Activated CD4-positive, alpha-beta T cell treated with anti-CD3 and anti-CD28 coated beads for 36 hours (primary cell): ENCODE data around the gene HTRA2. TPM values are rescaled to one million over a fixed set of nuclear protein-coding genes. Genes with fewer than 3 reads are reported as not detected.

ENCODE experiments used
- ATAC-seq: fragments of 200-7000 bp; cut with Tn5 transposase; one replicate; pipeline ENCODE4 v1.10.0; 2021; ENCODE audit warnings: mild to moderate bottlenecking, moderate library complexity
- CTCF ChIA-PET: fragments of 350-600 bp; sonication (Branson Sonifier 250); formaldehyde crosslinking; loops from one replicate; lab custom pipeline; 2021; ENCODE audit warnings: antibody characterized with exemption; lab: Charles Lee
- POLR2A ChIA-PET: fragments of 350-600 bp; sonication (Branson Sonifier 250); formaldehyde crosslinking; loops from one replicate; lab custom pipeline; 2021; ENCODE audit warnings: antibody characterized with exemption, inconsistent platforms; lab: Charles Lee
- DNase-seq: peaks from one replicate; pipeline ENCODE4 v3.0.0-alpha.2; 2020
- H3K27ac Mint-ChIP-seq: one replicate; pipeline ENCODE4 v1.8.0; 2021; ENCODE audit warnings: mixed read lengths
- H3K27me3 Mint-ChIP-seq: one replicate; pipeline ENCODE4 v1.8.0; 2021; ENCODE audit warnings: mixed read lengths
- H3K36me3 Mint-ChIP-seq: one replicate; pipeline ENCODE4 v1.8.0; 2021; ENCODE audit warnings: low read depth, mixed read lengths
- H3K4me1 Mint-ChIP-seq: one replicate; pipeline ENCODE4 v1.8.0; 2021; ENCODE audit warnings: mixed read lengths
- H3K4me3 Mint-ChIP-seq: one replicate; pipeline ENCODE4 v1.8.0; 2021; ENCODE audit warnings: mild to moderate bottlenecking, moderate library complexity, mixed read lengths
- H3K9me3 Mint-ChIP-seq: one replicate; pipeline ENCODE4 v1.8.0; 2021; ENCODE audit warnings: low read depth, mixed read lengths
- intact Hi-C, 2 experiments: fragments of 100-400 bp; cut with DNase I in 1 of 2; cut with micrococcal nuclease in 1 of 2; formaldehyde crosslinking; loops; one replicate each; pipeline versions ENCODE4 v1.14.2 to v1.15.1; 2022 to 2024; cut with DNase I, micrococcal nuclease
- total RNA-seq, 2 experiments: library from RNA; stranded (reverse); gene quantifications; one replicate each; pipeline ENCODE4 v1.2.3, GENCODE V29; 2021

The HTRA2 gene
- total RNA-seq, 2 experiments from 2014 or later, result 43.5 to 47.7 TPM

DNA sequence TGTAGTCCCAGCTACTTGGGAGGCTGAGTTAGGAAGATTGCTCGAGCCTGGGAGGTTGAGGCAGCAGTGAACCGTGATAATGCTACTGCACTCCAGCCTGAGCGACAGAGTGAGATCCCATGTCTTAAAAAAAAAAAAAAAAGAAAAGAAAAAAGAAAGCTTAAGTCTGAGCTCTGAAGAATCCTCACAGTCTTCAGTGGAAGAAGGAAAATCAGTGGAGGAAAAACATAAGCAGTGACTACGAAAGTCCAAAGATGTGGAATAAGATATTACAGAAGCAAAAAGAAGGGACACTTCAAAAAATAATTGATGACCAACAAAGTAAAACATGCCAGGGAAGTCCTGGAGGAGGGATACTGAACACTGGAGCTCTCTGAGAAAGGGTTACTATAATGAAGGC, 19.5 kb upstream of the HTRA2 start:
- no peaks in the 10 kb centered on the region for H3K9me3 Mint-ChIP-seq
- peaks cover 36% of the 10 kb centered on the region for H3K27me3 Mint-ChIP-seq
- no peak for ATAC-seq
- DNase-seq, result no peak
- peaks cover 15% of the 10 kb centered on the region for H3K36me3 Mint-ChIP-seq
- CTCF ChIA-PET, result interaction anchor here (1.1 to 1.7 kb wide), 4 partner anchors 9 to 27 kb away, joined by 3 to 7 read pairs (median 6); partner anchors contain the start of genes CCDC142 and TTC31
- H3K4me1 Mint-ChIP-seq, result peaks cover 26% of the 10 kb centered on the region
- POLR2A ChIA-PET, result interaction anchor here (0.9 to 1.7 kb wide), 2 partner anchors 16 to 52 kb away, joined by 3 to 5 read pairs; partner anchors contain the start of genes DQX1 and WBP1
- no peak overlapping the region for H3K27ac Mint-ChIP-seq
- intact Hi-C loops, result no loop called here
- no peak overlapping the region for H3K4me3 Mint-ChIP-seq

DNA sequence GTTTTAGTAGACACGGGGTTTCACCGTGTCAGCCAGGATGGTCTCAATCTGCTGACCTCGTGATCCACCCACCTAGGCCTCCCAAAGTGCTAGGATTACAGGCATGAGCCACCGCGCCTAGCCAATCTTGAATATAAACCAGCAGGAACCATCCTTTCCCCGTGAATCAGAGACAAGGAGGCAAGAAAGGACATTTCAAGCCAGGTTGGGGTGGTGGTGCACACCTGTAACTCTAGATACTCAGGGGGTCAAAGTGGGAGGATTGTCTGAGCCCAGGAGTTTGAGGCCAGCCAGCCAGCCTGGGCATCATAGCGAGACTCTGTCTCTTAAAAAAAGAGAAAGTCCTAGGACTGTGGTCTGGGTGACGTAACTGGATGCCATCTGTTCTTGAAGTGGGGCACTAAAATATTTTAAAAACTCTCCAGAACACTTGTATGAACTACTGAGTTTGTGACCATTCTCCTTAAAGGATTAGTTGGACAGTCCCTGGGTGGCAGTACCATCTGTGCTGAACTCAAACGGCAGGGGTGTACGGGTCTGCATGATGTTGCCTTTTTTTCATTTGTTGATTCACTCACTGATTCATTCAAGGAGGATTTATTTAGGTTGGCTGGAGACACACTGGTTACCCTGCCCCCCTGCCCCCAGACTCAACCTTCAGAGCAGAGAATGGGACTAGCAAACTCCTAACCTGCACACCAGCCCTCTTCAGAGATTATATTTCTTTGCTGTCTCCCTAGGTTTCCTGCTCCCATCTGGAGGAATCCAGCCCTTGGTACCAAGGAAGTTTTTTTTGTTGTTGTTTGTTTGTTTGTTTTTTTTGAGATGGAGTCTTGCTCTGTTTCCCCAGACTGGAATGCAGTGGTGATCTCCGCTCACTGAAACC, 18.4 kb upstream of the HTRA2 start:
- ATAC-seq (no peak), DNase-seq (no peak)
- no peak overlapping the region for H3K4me3 Mint-ChIP-seq
- peaks cover 7% of the 10 kb centered on the region for H3K36me3 Mint-ChIP-seq
- H3K27me3 Mint-ChIP-seq, result peaks cover 41% of the 10 kb centered on the region
- ChIA-PET CTCF (interaction anchor here (1.1 to 1.7 kb wide), 3 partner anchors 8 to 11 kb away, joined by 3 to 7 read pairs (median 6); no protein-coding TSS in a partner anchor), POLR2A (no interaction called here)
- H3K4me1 Mint-ChIP-seq, result peaks cover 26% of the 10 kb centered on the region
- intact Hi-C loops, result no loop called here
- no peaks in the 10 kb centered on the region for H3K9me3 Mint-ChIP-seq
- no peak overlapping the region for H3K27ac Mint-ChIP-seq

DNA sequence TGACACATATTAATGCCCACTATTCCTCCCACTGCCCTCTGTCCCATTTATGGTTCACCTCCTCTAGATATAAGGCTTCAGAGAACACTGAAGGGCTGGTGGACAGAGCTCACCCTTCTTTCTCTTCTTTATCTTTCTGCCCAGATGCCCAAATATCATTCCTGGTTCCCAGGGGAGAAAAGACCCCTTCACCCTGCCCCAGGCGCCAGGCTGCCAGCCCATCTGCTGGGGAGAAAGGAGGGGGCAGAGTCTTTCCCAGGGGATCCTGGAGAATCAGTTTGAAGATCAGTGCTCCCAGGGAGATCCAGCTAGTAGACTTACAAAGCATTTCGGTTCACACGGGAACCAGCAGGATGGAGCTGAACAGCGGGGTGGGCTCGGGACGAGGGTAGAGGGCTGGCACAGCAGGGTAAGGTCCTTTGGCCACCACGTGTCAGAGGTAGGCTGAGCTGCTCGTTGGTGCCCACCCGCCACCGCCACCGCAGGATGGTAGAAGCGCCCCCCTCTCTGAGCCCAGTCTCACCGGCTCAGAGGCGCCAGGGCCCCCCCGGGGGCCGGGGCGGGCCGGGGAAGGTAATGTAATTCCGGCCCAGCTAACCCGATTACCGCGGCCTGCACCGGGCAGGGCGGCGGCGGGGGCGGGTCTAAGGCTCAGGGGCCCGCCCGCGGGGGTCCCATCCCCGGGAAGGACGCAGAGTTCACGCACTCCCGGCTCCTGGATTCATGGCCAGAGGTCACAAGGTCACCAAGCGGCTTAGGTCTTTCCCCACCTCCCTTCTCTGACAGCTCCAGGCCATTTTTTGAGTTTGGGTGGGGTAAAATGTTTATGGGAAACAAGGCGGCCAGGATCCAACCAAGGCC, 16.8 kb upstream of the HTRA2 start:
- ChIA-PET POLR2A (interaction anchor here (0.6 kb wide), 1 partner anchor 46 kb away, joined by 3 read pairs; no protein-coding TSS in a partner anchor), CTCF (interaction anchor here (0.6 to 1.3 kb wide), 4 partner anchors 30 to 474 kb away, joined by 3 to 5 read pairs (median 3); partner anchors contain the start of genes CCDC142 and TTC31)
- H3K27me3 Mint-ChIP-seq, result peaks cover 55% of the 10 kb centered on the region
- peaks cover 8% of the 10 kb centered on the region for H3K36me3 Mint-ChIP-seq
- H3K4me1 Mint-ChIP-seq, result peaks cover 23% of the 10 kb centered on the region
- intact Hi-C loops, result no loop called here
- no peak for ATAC-seq
- no peak overlapping the region for H3K27ac Mint-ChIP-seq
- H3K4me3 Mint-ChIP-seq, result no peak overlapping the region
- DNase-seq, result no peak
- H3K9me3 Mint-ChIP-seq, result no peaks in the 10 kb centered on the region

DNA sequence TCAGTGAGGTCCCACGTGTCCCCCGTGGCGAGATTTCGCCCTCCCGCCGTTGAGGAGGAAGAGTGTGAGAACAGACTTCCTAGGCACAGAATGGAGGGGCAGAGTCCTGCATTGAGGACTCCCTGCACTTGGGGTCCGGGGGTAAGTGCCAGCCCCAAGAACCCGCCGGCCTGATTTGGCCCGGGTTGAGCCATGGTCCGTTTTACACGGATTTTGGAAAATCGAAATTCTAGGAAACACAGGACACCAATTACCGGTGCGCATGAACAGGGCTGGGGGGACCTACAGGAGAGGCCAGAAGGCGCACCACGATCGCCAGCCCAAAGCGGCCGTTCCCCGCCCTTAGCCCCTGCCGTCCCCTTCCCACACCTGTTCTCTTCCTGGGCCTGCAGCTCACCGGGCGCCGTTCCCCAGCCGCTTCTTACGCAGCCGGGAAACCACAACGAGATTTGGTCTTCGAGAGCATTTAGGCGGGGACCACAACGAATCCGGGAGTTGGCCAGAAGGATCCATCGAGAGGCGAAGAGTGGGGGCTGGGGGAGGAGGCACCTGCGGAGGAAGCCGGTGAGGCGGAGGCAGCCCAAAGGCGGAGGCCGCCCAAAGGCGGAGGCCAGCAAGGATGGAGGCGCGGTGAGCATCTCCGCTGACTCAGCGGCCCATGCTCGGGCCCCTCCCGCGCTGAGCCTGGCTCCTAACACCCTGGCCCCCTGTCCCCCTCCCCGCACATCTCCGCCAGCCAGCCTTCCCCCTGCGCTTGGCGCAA, 15.9 kb upstream of the HTRA2 start:
- intact Hi-C loops, result loop anchor here in 1 of 2 experiments (1.0 to 2.0 kb wide), 2 partner anchors 14 to 41 kb away; partner anchors contain the start of genes DOK1 and LBX2
- peak overlapping the region; percentile 25 for H3K4me3 Mint-ChIP-seq
- H3K9me3 Mint-ChIP-seq, result no peaks in the 10 kb centered on the region
- peak; percentile 44 for ATAC-seq
- peaks cover 17% of the 10 kb centered on the region for H3K4me1 Mint-ChIP-seq
- POLR2A ChIA-PET, result interaction anchor here (0.6 kb wide), 1 partner anchor 47 kb away, joined by 3 read pairs; no protein-coding TSS in a partner anchor
- peaks cover 8% of the 10 kb centered on the region for H3K36me3 Mint-ChIP-seq
- no peak overlapping the region for H3K27ac Mint-ChIP-seq
- H3K27me3 Mint-ChIP-seq, result peaks cover 62% of the 10 kb centered on the region
- peak; percentile 66 for DNase-seq
- CTCF ChIA-PET, result interaction anchor here (1.0 to 1.3 kb wide), 3 partner anchors 31 to 101 kb away, joined by 3 to 5 read pairs (median 3); partner anchors contain the start of genes CCDC142 and TTC31

DNA sequence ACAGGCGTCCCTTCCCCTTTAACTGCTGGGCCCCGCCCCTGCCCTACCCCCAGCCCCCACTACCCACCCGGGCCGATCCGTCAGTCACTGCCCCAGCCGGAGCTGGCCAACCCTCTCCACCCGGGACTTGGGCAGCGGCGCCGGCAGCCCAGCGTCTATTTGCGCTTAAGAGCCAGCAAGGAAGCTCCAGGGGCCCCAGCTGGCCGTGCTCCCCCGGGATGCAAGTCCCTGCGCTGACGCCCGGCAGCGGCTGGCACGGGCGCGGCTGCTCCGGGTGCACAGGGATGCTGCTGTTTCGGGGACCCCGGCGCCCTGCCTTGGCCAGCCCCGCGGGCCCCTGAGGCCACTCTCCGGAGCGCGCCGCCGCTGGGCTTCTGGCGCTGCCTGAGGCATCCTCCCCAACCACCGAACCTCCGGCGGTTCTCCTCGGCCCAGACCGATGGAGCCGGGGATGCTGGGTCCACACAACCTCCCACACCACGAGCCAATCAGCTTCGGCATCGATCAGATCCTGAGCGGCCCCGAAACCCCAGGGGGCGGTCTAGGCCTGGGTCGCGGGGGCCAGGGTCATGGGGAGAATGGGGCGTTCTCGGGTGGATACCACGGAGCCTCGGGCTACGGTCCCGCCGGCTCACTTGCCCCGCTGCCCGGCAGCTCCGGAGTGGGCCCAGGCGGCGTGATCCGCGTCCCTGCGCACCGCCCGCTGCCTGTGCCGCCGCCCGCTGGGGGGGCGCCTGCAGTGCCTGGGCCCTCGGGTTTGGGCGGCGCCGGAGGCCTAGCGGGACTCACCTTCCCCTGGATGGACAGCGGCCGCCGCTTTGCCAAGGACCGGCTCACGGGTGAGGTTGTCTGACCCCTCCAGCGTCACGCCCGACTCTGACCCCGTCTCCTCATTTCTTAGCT, 15.1 kb upstream of the HTRA2 start, which contains the start of gene TLX2:
Gene TLX2 (plus strand): TSS at position 83 of the 903 bp plus-strand sequence. CDS start 357 bp downstream, at position 440.
- ATAC-seq (peak; percentile 20), DNase-seq (peak; percentile 43)
- Mint-ChIP-seq H3K4me1 (peaks cover 17% of the 10 kb centered on the region), H3K4me3 (peak within 1 kb of the TSS; percentile 57), H3K27ac (no peak within 1 kb of the TSS), H3K36me3 (peaks cover 8% of the 10 kb centered on the region), H3K27me3 (peaks cover 64% of the 10 kb centered on the region), H3K9me3 (no peaks in the 10 kb centered on the region)
- ChIA-PET POLR2A (interaction anchor here (1.3 kb wide), 1 partner anchor 56 kb away, joined by 4 read pairs; the partner anchor contains the start of gene WBP1), CTCF (interaction anchor here (0.9 to 1.3 kb wide), 4 partner anchors 11 to 75 kb away, joined by 3 read pairs; no protein-coding TSS in a partner anchor)
- intact Hi-C loops, result loop anchor here in 1 of 2 experiments (1.0 to 2.0 kb wide), 2 partner anchors 15 to 40 kb away; partner anchors contain the start of genes DOK1 and LBX2

DNA sequence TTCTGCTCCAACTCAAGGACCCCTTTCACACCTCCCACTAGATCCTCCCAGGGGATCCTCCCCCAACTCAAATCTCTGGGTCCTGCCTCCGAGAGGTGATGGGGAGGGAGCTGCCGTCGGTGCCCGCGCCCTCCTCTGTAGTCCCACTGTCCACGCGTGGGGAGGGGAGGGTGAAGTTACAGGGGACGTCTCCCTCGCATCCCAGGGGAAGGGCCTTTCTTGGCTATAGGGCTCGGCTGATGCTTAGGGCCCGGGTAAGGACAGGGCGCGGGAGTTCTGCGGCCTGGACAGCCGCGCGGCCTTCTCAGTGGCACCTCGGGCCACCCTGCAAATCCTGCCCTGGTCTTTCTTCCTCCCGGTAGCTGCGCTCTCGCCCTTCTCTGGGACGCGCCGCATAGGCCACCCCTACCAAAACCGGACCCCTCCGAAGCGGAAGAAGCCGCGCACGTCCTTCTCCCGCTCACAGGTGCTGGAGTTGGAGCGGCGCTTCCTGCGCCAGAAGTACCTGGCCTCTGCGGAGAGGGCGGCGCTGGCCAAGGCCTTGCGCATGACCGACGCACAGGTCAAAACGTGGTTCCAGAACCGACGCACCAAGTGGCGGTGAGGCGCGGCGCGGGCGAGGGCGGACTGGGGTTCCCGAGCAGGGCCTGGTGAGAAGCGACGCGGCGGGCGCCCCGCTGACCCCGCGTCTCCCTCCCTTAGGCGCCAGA, 14.3 kb upstream of the HTRA2 start:
- H3K27me3 Mint-ChIP-seq, result peaks cover 69% of the 10 kb centered on the region
- H3K9me3 Mint-ChIP-seq, result no peaks in the 10 kb centered on the region
- peak; percentile 35 for DNase-seq
- ATAC-seq, result no peak
- H3K27ac Mint-ChIP-seq, result no peak overlapping the region
- intact Hi-C loops, result loop anchor here in 1 of 2 experiments (2.0 kb wide), 1 partner anchor 39 kb away; the partner anchor contains the start of gene DOK1
- ChIA-PET POLR2A (interaction anchor here (1.1 to 1.6 kb wide), 3 partner anchors 10 to 57 kb away, joined by 3 to 4 read pairs (median 3); partner anchors contain the start of genes AUP1, DQX1, HTRA2 and WBP1), CTCF (interaction anchor here (0.6 to 1.3 kb wide), 4 partner anchors 12 to 1265 kb away, joined by 3 read pairs; no protein-coding TSS in a partner anchor)
- peaks cover 16% of the 10 kb centered on the region for H3K4me1 Mint-ChIP-seq
- H3K4me3 Mint-ChIP-seq, result peak overlapping the region; percentile 57
- H3K36me3 Mint-ChIP-seq, result peaks cover 8% of the 10 kb centered on the region

DNA sequence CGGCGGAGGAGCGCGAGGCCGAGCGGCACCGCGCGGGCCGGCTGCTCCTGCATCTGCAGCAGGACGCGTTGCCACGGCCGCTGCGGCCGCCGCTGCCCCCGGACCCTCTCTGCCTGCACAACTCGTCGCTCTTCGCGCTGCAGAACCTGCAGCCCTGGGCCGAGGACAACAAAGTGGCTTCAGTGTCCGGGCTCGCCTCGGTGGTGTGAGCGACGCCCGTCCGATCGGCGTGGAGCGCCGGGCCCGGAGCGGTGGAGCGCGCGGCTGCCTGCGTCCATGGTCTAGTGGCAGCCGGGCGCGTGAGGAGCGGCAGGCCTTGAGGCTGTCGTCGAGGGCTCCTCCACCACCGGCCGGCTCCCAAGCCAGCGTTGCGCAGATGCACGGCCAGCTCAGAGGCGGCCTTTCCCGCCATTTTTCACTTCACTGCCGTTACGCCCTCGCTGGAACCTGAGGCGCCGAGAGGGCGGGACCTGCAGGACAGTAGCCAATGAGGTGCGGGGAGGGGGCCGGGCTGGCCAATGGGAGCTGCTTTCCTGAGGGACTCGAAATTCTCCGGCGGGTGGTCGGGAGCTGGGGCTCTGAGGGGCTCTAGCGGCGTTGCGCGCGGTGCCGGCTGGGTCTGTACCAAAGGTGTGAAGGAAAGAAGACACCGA, 13.6 kb upstream of the HTRA2 start:
- POLR2A ChIA-PET, result interaction anchor here (1.0 to 1.6 kb wide), 4 partner anchors 9 to 58 kb away, joined by 3 to 4 read pairs (median 3); partner anchors contain the start of genes AUP1, DQX1, HTRA2 and WBP1
- no peak overlapping the region for H3K27ac Mint-ChIP-seq

DNA sequence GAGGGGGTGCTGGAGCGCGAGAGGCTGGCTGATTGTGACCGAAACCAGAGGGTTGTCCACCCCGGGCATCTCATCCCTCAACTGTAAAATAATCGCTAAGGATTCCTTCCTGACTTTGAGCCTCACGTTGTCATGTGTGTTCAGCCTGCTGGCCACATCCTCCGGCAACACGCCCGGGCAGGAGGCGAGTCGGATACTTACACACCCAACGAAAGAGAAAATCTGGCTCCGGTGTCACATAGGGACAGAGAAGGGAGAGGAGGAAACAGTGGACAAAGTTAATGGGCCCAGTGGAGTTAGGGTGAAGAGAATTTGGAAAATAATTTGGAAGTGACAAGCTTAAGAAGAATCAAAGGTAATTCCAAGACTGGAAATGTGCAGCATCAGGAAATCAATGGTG, 13.1 kb upstream of the HTRA2 start:
- Mint-ChIP-seq H3K36me3 (peaks cover 8% of the 10 kb centered on the region), H3K27ac (no peak overlapping the region), H3K27me3 (peaks cover 66% of the 10 kb centered on the region), H3K4me1 (peaks cover 14% of the 10 kb centered on the region), H3K9me3 (no peaks in the 10 kb centered on the region), H3K4me3 (no peak overlapping the region)
- CTCF ChIA-PET, result interaction anchor here (0.7 to 1.2 kb wide), 4 partner anchors 12 to 780 kb away, joined by 3 to 4 read pairs (median 3); no protein-coding TSS in a partner anchor
- DNase-seq (no peak), ATAC-seq (no peak)
- POLR2A ChIA-PET, result interaction anchor here (1.0 to 1.6 kb wide), 2 partner anchors 10 to 13 kb away, joined by 3 read pairs; partner anchors contain the start of genes AUP1 and HTRA2
- intact Hi-C loops, result no loop called here

More for the DNA sequence above, 13.6 kb upstream of the HTRA2 start:
- ATAC-seq (peak; percentile 85), DNase-seq (peak; percentile 84)
- peaks cover 8% of the 10 kb centered on the region for H3K36me3 Mint-ChIP-seq
- CTCF ChIA-PET, result interaction anchor here (0.6 to 1.3 kb wide), 6 partner anchors 13 to 1266 kb away, joined by 3 to 4 read pairs (median 3); no protein-coding TSS in a partner anchor
- peak overlapping the region; percentile 46 for H3K4me3 Mint-ChIP-seq
- intact Hi-C loops, result loop anchor here in 1 of 2 experiments (2.0 kb wide), 1 partner anchor 39 kb away; the partner anchor contains the start of gene DOK1
- H3K9me3 Mint-ChIP-seq, result no peaks in the 10 kb centered on the region
- peaks cover 70% of the 10 kb centered on the region for H3K27me3 Mint-ChIP-seq
- H3K4me1 Mint-ChIP-seq, result peaks cover 14% of the 10 kb centered on the region
